ENCODE measurements around the gene GPX2.

Gene GPX2

DNA sequence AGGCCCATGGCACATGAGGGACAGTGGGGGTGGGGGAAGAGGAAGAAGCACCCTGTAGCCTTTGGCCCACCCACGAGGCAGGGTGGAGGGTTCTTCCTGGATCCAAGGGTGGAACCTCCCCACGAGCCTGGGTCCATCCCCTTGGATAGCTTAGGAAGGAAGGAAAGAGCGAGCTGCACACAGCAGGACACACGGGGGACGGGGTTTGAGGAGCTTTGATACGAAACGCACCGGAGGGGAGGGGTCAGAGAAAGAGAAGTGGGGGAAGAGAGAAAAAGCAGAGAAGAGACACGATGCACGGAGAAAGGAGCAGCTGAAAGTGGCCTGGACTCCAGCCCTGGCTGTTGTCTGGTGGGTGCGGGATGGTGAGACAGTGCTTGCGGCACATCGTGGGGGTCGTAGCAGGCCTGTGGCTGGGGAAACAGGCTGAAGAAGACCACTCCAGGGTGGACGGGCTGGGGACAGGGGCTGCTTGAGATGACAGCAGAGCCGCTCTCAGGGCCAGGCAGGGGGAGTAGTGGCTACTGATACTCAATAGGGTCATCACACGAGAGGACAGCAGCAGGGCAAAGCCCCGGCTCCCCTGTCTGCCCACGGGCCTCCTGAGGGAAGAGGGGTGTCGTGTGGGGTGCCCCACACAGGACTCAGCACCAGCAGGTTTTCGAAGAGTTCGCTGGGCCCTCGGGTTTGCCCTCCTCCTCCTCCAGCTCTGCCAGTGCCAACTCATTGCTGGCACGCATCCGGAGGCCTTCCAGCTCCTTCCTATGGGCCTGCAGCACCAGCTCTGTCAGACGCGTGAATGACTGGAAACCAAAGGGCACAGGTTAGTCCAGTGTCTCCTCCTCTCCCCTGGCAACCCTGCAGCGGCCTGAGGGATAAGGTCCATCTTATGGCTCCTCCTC, 5.4 kb upstream of the GPX2 start:
- no peak for DNase-seq (ENCODE audit: low read depth)
- H3K4me3 ChIP-seq (ENCODE audit: low read depth, low read length) = no peak overlapping the region
- TF ChIP-seq, protein P1, sequence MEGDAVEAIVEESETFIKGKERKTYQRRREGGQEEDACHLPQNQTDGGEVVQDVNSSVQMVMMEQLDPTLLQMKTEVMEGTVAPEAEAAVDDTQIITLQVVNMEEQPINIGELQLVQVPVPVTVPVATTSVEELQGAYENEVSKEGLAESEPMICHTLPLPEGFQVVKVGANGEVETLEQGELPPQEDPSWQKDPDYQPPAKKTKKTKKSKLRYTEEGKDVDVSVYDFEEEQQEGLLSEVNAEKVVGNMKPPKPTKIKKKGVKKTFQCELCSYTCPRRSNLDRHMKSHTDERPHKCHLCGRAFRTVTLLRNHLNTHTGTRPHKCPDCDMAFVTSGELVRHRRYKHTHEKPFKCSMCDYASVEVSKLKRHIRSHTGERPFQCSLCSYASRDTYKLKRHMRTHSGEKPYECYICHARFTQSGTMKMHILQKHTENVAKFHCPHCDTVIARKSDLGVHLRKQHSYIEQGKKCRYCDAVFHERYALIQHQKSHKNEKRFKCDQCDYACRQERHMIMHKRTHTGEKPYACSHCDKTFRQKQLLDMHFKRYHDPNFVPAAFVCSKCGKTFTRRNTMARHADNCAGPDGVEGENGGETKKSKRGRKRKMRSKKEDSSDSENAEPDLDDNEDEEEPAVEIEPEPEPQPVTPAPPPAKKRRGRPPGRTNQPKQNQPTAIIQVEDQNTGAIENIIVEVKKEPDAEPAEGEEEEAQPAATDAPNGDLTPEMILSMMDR (IDR thresholded peaks at IDR 0.05; ENCODE audit: low read depth, low read length, missing control alignments) = no peak

DNA sequence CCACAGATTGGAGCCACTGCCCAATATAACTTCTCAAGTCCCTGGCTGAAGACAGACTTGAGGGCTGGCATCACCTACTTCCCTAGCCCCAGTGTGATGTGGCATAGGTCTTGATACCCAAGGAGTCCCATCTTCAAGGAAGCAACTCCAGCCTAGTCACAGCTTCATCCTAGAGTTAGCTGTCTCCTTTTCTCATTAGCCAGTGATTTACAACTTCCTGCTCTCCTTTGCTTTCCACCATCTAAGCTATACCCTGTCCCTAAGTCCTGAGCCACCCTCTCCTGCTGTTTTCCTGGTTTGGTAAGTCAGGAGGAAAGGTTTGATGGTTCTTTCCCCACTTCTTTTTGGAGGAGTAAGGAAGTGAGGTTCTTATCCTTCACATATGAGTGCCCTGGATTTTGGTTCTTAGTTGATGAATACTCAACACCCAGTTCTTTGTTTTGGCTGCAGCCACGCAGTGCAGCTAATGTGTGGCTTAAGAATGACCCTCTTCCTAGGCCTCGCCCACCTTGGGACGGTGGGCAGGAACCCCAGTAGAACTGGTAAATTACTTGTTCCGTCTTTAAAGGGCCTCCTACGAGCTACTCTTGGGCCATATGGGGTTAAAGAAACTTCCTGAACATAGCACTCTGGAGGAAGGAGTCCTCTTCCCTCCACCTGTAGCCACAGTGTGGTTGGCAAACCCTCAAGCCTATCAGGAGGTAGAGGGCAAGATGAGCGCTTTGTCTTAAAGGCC, 3.9 kb upstream of the GPX2 start:
- no peak for DNase-seq (ENCODE audit: low read depth)
- no peak overlapping the region for H3K4me3 ChIP-seq (ENCODE audit: low read depth, low read length)
- TF ChIP-seq, protein P1 (IDR thresholded peaks at IDR 0.05; ENCODE audit: low read depth, low read length, missing control alignments) = no peak

DNA sequence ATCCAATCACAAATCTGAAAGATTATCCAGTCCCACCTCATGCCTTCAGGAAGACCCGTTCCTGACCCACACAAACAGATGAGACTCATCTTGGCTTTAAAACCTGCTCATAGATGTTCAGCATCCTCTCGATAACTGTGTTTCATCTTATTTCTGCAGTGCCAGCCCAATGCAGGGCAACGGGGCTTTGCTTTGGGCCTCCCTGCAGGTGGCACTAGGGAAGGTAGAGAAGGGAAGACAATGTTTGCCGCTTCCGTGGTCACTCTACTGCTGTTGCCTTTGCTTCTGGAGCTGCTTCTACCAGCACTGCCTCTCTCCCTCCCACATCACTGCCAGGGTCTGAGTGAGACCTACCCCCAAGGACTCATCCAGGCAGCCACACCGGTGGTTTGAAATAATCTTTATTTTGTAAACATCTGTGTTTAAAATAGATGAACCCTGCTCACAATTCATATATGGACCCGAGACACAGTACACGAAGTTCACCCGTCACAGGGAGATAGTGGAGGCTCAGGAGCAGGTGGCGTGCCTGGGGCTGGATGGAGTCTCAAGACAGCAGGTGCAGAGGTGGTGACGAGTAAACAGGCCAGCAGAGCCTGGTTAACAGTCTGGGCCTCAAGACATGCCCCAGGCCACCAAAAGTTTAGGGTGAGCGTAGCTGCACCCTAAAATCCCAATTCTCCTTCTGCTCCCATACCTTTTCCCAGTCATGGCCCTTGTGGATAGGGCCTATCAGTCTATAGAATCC, 3.1 kb upstream of the GPX2 start:
- TF ChIP-seq, protein P1 (IDR thresholded peaks at IDR 0.05; ENCODE audit: low read depth, low read length, missing control alignments) = no peak
- H3K4me3 ChIP-seq (ENCODE audit: low read depth, low read length) = no peak overlapping the region
- DNase-seq (ENCODE audit: low read depth) = no peak

DNA sequence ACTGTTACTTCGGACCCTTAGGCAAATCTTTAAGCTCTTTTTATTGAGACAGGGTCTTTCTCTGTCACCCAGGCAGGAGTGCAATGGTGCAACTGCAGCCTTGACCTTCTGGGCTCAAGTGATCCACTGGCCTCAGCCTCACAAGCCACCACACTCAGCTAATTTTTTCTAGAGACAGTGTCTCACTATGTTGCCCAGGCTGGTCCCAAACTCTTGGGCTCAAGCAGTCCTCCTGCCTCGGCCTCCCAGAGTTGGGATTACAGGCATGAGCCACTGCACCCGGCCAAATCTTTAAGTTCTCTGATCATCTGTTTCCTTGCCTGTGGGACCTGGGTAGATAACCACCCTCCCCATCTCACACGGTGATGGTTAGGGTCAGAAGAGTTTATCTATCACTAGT, 2.3 kb upstream of the GPX2 start:
- DNase-seq (ENCODE audit: low read depth) = no peak
- TF ChIP-seq, protein P1 (IDR thresholded peaks at IDR 0.05; ENCODE audit: low read depth, low read length, missing control alignments) = no peak
- H3K4me3 ChIP-seq (ENCODE audit: low read depth, low read length) = no peak overlapping the region

DNA sequence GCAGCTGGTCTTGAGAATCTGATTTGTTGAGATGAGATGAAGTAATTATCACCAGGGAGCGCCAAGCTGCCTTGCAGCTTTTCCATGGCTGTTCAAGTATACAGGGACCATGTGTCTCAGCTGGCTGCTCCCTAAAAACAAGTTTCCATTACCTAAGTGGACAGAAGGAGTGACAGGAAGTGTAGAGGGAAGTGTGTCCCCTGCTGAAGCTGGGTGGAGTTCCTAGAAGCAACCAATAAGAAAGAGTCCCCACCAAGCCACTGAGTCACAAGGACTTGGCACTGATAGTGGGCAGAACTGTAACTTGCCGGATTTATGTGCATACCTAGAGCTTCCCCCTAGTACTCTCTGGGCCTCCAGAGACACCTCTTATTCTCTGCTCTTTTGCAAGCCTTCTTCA, 1.5 kb upstream of the GPX2 start:
- DNase-seq (ENCODE audit: low read depth) = no peak
- TF ChIP-seq, protein P1 (IDR thresholded peaks at IDR 0.05; ENCODE audit: low read depth, low read length, missing control alignments) = no peak
- H3K4me3 ChIP-seq (ENCODE audit: low read depth, low read length) = no peak overlapping the region

DNA sequence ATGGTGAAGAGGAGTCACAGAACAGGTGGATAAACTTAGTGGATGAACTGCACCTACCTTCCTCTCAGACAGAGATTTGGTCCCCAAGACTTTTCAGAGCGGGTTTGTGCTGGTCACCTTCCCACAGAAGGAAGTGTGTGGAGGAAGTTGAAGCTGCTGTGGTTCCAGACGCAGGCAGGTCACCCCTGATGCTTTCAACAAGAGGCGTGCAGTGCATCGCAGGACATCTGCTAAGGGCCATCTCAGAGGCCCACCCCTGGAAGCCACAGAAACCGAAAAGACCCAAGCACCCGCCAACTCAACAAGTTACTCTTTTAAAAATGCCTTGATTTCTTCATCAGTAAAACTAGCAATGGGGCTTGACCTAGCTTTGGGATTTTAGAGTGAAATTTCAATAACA, 1.0 kb upstream of the GPX2 start:
- DNase-seq (ENCODE audit: low read depth) = no peak
- H3K4me3 ChIP-seq (ENCODE audit: low read depth, low read length) = no peak overlapping the region
- TF ChIP-seq, protein P1 (IDR thresholded peaks at IDR 0.05; ENCODE audit: low read depth, low read length, missing control alignments) = no peak
